MM.1S (cell line): ENCODE results near the gene CLEC4M.

Source experiments
- DNase-seq: peaks from one replicate; pipeline ENCODE4 v3.0.0-alpha.2; 2015
- H2AFZ ChIP-seq: fragments of 300-600 bp; sonication (generic); 2 replicates; pipeline ENCODE4 v1.6.0; 2016; ENCODE audit warnings: antibody characterized with exemption, low read length
- H3F3A ChIP-seq: fragments of 300-600 bp; sonication (generic); 2 replicates; pipeline ENCODE4 v1.6.1; 2016; ENCODE audit warnings: mild to moderate bottlenecking, antibody characterized with exemption, low read length, moderate library complexity, mixed read lengths; ENCODE audit not compliant: insufficient read depth
- H3K27ac ChIP-seq: fragments of 300-600 bp; sonication (generic); 2 replicates; pipeline ENCODE4 v1.5.1; 2016; ENCODE audit warnings: mild to moderate bottlenecking, low read length
- H3K27me3 ChIP-seq: fragments of 300-600 bp; sonication (generic); replicated peaks from 2 replicates; pipeline ENCODE4 v1.6.0; 2016; ENCODE audit warnings: low read length; ENCODE audit not compliant: insufficient read depth
- H3K36me3 ChIP-seq: fragments of 300-600 bp; sonication (generic); replicated peaks from 2 replicates; pipeline ENCODE4 v1.6.1; 2016; ENCODE audit warnings: mild to moderate bottlenecking, low read length, mixed read lengths; ENCODE audit not compliant: insufficient read depth
- H3K4me1 ChIP-seq: fragments of 300-600 bp; sonication (generic); 2 replicates; pipeline ENCODE4 v1.6.1; 2016; ENCODE audit warnings: low read length, mixed read lengths
- H3K4me2 ChIP-seq: fragments of 300-600 bp; sonication (generic); 2 replicates; pipeline ENCODE4 v1.6.0; 2016; ENCODE audit warnings: low read depth, low read length
- H3K4me3 ChIP-seq: fragments of 300-600 bp; sonication (generic); 2 replicates; pipeline ENCODE4 v1.5.1; 2016; ENCODE audit warnings: low read length, mixed read lengths
- H3K79me2 ChIP-seq: fragments of 300-600 bp; sonication (generic); 2 replicates; pipeline ENCODE4 v1.6.1; 2016; ENCODE audit warnings: mixed run types, low read length, mixed read lengths
- H3K9ac ChIP-seq: fragments of 300-600 bp; sonication (generic); 2 replicates; pipeline ENCODE4 v1.6.1; 2016; ENCODE audit warnings: low read length, mixed read lengths
- H3K9me2 ChIP-seq: fragments of 300-600 bp; sonication (generic); replicated peaks from 2 replicates; pipeline ENCODE4 v1.6.1; 2016; ENCODE audit warnings: mild to moderate bottlenecking, low read length, mixed read lengths; ENCODE audit not compliant: insufficient read depth
- H3K9me3 ChIP-seq: fragments of 300-600 bp; sonication (generic); replicated peaks from 2 replicates; pipeline ENCODE4 v1.6.1; 2016; ENCODE audit warnings: mild to moderate bottlenecking, low read length, mixed read lengths; ENCODE audit not compliant: insufficient read depth
- H4K20me1 ChIP-seq: fragments of 300-600 bp; sonication (generic); 2 replicates; pipeline ENCODE4 v1.6.1; 2016; ENCODE audit warnings: mild to moderate bottlenecking, low read length, moderate library complexity, mixed read lengths; ENCODE audit not compliant: insufficient read depth
- EZH2 ChIP-seq: fragments of 300-600 bp; sonication (generic); optimal IDR thresholded peaks from 2 replicates; pipeline ENCODE3; 2017; ENCODE audit warnings: low read depth, mild to moderate bottlenecking, antibody characterized with exemption, low read length, mixed read lengths
- EZH2phosphoT487 ChIP-seq: fragments of 300-600 bp; sonication (generic); IDR thresholded peaks from 2 replicates; pipeline ENCODE4 v1.6.1; 2018; ENCODE audit warnings: antibody characterized with exemption, low read length
- TF ChIP-seq, protein P1 (sequence below): fragments of 300-600 bp; sonication (generic); IDR thresholded peaks from 2 replicates; pipeline ENCODE4 v1.5.1; 2016; ENCODE audit warnings: antibody characterized with exemption, low read length, mixed read lengths

The CLEC4M gene

DNA sequence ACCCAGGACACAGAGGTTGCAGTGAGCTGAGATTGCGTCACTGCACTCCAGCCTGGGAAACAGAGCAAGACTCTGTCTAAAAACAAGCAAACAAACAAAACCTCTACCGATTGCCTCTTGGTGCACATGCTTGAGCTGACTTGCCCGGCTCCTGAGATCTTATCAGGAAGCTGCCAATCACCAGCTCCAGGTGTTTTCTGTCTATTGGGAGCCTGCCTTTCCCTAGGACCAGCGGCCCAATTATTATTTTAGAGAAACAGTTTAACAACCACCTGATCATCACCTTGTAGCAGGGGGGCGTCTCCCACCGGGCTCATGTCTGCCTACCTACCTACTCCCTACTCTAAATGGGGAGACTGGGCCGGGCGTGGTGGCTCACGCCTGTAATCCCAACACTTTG lies 10.8 kb downstream of the CLEC4M start:
- no peak for DNase-seq
- Histone ChIP-seq H3K4me1 (no peaks in the 10 kb centered on the region), H3F3A (no peaks in the 10 kb centered on the region), H2AFZ (no peak overlapping the region), H3K27me3 (peaks cover 94% of the 10 kb centered on the region), H3K9me2 (no peaks in the 10 kb centered on the region), H3K9ac (no peak overlapping the region), H3K79me2 (no peaks in the 10 kb centered on the region), H3K27ac (no peak overlapping the region), H4K20me1 (no peaks in the 10 kb centered on the region), H3K4me3 (no peak overlapping the region), H3K36me3 (no peaks in the 10 kb centered on the region), H3K9me3 (no peaks in the 10 kb centered on the region), H3K4me2 (no peak overlapping the region)
- TF ChIP-seq EZH2 (no peak), EZH2phosphoT487 (no peak)
- TF ChIP-seq, protein P1, sequence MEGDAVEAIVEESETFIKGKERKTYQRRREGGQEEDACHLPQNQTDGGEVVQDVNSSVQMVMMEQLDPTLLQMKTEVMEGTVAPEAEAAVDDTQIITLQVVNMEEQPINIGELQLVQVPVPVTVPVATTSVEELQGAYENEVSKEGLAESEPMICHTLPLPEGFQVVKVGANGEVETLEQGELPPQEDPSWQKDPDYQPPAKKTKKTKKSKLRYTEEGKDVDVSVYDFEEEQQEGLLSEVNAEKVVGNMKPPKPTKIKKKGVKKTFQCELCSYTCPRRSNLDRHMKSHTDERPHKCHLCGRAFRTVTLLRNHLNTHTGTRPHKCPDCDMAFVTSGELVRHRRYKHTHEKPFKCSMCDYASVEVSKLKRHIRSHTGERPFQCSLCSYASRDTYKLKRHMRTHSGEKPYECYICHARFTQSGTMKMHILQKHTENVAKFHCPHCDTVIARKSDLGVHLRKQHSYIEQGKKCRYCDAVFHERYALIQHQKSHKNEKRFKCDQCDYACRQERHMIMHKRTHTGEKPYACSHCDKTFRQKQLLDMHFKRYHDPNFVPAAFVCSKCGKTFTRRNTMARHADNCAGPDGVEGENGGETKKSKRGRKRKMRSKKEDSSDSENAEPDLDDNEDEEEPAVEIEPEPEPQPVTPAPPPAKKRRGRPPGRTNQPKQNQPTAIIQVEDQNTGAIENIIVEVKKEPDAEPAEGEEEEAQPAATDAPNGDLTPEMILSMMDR: no peak

- H3K4me1 ChIP-seq: no peaks in the 10 kb centered on the region
- no peaks in the 10 kb centered on the region for H3K79me2 ChIP-seq
- TF ChIP-seq, protein P1: no peak
- H2AFZ ChIP-seq: no peak overlapping the region
- H3K4me3 ChIP-seq: no peak overlapping the region
- H3F3A ChIP-seq: no peaks in the 10 kb centered on the region
- H3K36me3 ChIP-seq: no peaks in the 10 kb centered on the region
- H3K9me3 ChIP-seq: no peaks in the 10 kb centered on the region
- H3K9ac ChIP-seq: no peak overlapping the region
- H3K27ac ChIP-seq: no peak overlapping the region
- no peaks in the 10 kb centered on the region for H4K20me1 ChIP-seq
- DNase-seq: no peak
- H3K9me2 ChIP-seq: no peaks in the 10 kb centered on the region
- H3K4me2 ChIP-seq: no peak overlapping the region
- H3K27me3 ChIP-seq: peaks cover 92% of the 10 kb centered on the region
These were observed 12.7 kb downstream of the CLEC4M start for GRCh38 chr19:7775761-7776160.

DNA sequence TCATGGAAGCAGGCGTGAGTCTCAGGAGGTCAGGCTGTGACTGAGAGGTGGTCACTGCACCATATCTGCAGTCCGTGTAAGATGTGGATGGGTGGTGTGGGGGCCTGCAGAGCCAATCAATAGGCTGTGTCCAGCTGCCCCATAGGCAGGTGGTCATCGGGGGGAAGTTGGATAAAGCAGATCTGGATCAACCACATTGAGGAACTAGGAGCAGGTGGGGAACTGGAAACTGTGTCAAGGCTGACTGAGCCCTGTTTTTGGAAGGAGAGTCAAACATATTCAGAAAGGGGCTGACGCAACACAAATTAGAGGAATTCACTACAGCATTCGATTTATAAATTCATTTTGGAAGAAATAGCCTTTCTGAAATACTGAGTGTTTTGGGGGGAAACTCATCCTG lies 15.0 kb downstream of the CLEC4M start:
- no peaks in the 10 kb centered on the region for H3F3A ChIP-seq
- TF ChIP-seq, protein P1: no peak
- no peak for TF ChIP-seq EZH2phosphoT487
- TF ChIP-seq EZH2: no peak
- H3K79me2 ChIP-seq: no peaks in the 10 kb centered on the region
- no peak overlapping the region for H3K9ac ChIP-seq
- DNase-seq: no peak
- H3K36me3 ChIP-seq: no peaks in the 10 kb centered on the region
- H2AFZ ChIP-seq: no peak overlapping the region
- no peaks in the 10 kb centered on the region for H4K20me1 ChIP-seq
- H3K4me2 ChIP-seq: no peak overlapping the region
- no peak overlapping the region for H3K4me3 ChIP-seq
- H3K9me2 ChIP-seq: no peaks in the 10 kb centered on the region
- H3K27ac ChIP-seq: no peak overlapping the region
- H3K4me1 ChIP-seq: no peaks in the 10 kb centered on the region
- H3K27me3 ChIP-seq: peaks cover 93% of the 10 kb centered on the region
- H3K9me3 ChIP-seq: no peaks in the 10 kb centered on the region
